Measurements from ENCODE around the gene ZNF200.

ZNF200 gene

GRCh38 chr16:3264137-3265036 lies 29.4 kb upstream of the ZNF200 start:
- 0 out of 2 replicates have a peak, but pooled peaks have one; percentile 7 for TF ChIP-seq CTCF (conservative IDR thresholded peaks at IDR 0.05; ENCODE audit: low read depth, low read length)
- H3K27ac ChIP-seq = peak overlapping the region; percentile 85
- H3K4me3 ChIP-seq (IDR thresholded peaks at IDR 0.05; ENCODE audit: insufficient read depth, low read depth, low read length) = peak overlapping the region; percentile 43
- no peaks in the 10 kb centered on the region for H3K36me3 ChIP-seq (ENCODE audit: insufficient read depth)
- no peaks in the 10 kb centered on the region for H3K27me3 ChIP-seq (ENCODE audit: insufficient read depth, low read depth)
- H3K4me1 ChIP-seq (ENCODE audit: low read depth, poor library complexity, severe bottlenecking) = peaks cover 16% of the 10 kb centered on the region
- no peaks in the 10 kb centered on the region for H3K79me2 ChIP-seq (ENCODE audit: insufficient read depth, low read depth)
- peak overlapping the region; percentile 86 for H3K4me2 ChIP-seq
- peak overlapping the region; percentile 66 for H3K9ac ChIP-seq
- H2AFZ ChIP-seq (ENCODE audit: low read depth) = peak overlapping the region; percentile 66
- no peaks in the 10 kb centered on the region for H4K20me1 ChIP-seq (ENCODE audit: insufficient read depth)

GRCh38 chr16:3262517-3262916 lies 27.6 kb upstream of the ZNF200 start:
- no peaks in the 10 kb centered on the region for H3K27me3 ChIP-seq (ENCODE audit: insufficient read depth, low read depth)
- H3K27ac ChIP-seq = no peak overlapping the region
- no peaks in the 10 kb centered on the region for H3K79me2 ChIP-seq (ENCODE audit: insufficient read depth, low read depth)
- H3K9ac ChIP-seq = no peak overlapping the region
- peaks cover 16% of the 10 kb centered on the region for H3K4me1 ChIP-seq (ENCODE audit: low read depth, poor library complexity, severe bottlenecking)
- TF ChIP-seq CTCF (conservative IDR thresholded peaks at IDR 0.05; ENCODE audit: low read depth, low read length) = no peak
- no peak overlapping the region for H2AFZ ChIP-seq (ENCODE audit: low read depth)
- H4K20me1 ChIP-seq (ENCODE audit: insufficient read depth) = no peaks in the 10 kb centered on the region
- H3K4me2 ChIP-seq = peak overlapping the region; percentile 42; the same call in 1 of the 2 replicates
- no peaks in the 10 kb centered on the region for H3K36me3 ChIP-seq (ENCODE audit: insufficient read depth)
- H3K4me3 ChIP-seq (IDR thresholded peaks at IDR 0.05; ENCODE audit: insufficient read depth, low read depth, low read length) = no peak overlapping the region

- H3K79me2 ChIP-seq (ENCODE audit: insufficient read depth, low read depth) = no peaks in the 10 kb centered on the region
- no peak for TF ChIP-seq CTCF (conservative IDR thresholded peaks at IDR 0.05; ENCODE audit: low read depth, low read length)
- no peaks in the 10 kb centered on the region for H3K27me3 ChIP-seq (ENCODE audit: insufficient read depth, low read depth)
These were observed 24.9 kb upstream of the ZNF200 start for GRCh38 chr16:3259836-3260235.

GRCh38 chr16:3256866-3257465 lies 22.0 kb upstream of the ZNF200 start:
- Histone ChIP-seq H3K9ac (no peak overlapping the region), H3K4me2 (no peak overlapping the region), H2AFZ (ENCODE audit: low read depth) (no peak overlapping the region), H3K79me2 (ENCODE audit: insufficient read depth, low read depth) (no peaks in the 10 kb centered on the region), H3K4me3 (IDR thresholded peaks at IDR 0.05; ENCODE audit: insufficient read depth, low read depth, low read length) (no peak overlapping the region), H3K27me3 (ENCODE audit: insufficient read depth, low read depth) (no peaks in the 10 kb centered on the region), H3K27ac (no peak overlapping the region), H4K20me1 (ENCODE audit: insufficient read depth) (no peaks in the 10 kb centered on the region), H3K4me1 (ENCODE audit: low read depth, poor library complexity, severe bottlenecking) (no peaks in the 10 kb centered on the region), H3K36me3 (ENCODE audit: insufficient read depth) (no peaks in the 10 kb centered on the region)
- no peak for TF ChIP-seq CTCF (conservative IDR thresholded peaks at IDR 0.05; ENCODE audit: low read depth, low read length)

More at GRCh38 chr16:3259836-3260235, 24.9 kb upstream of the ZNF200 start:
- Histone ChIP-seq H4K20me1 (ENCODE audit: insufficient read depth) (no peaks in the 10 kb centered on the region), H3K9ac (no peak overlapping the region), H3K4me2 (no peak overlapping the region), H3K27ac (no peak overlapping the region), H3K4me1 (ENCODE audit: low read depth, poor library complexity, severe bottlenecking) (peaks cover 5% of the 10 kb centered on the region), H3K4me3 (IDR thresholded peaks at IDR 0.05; ENCODE audit: insufficient read depth, low read depth, low read length) (no peak overlapping the region), H2AFZ (ENCODE audit: low read depth) (no peak overlapping the region), H3K36me3 (ENCODE audit: insufficient read depth) (no peaks in the 10 kb centered on the region)

Data from KMS-11 (cell line).